HepG2 (cell line): ENCODE measurements around the gene CMIP. TPM values are rescaled to one million over a fixed set of nuclear protein-coding genes. Genes with fewer than 3 reads are reported as not detected.

ENCODE experiments used
- ATF6 ChIP-seq: sonication (generic); formaldehyde crosslinking; conservative IDR thresholded peaks from 2 replicates; pipeline ENCODE4 v1.4.0; 2020; ENCODE audit warnings: missing genetic modification reagents
- DMAP1 ChIP-seq: IDR thresholded peaks from 2 replicates; pipeline ENCODE4 v1.6.1; 2016
- DRAP1 ChIP-seq: IDR thresholded peaks from 2 replicates; pipeline ENCODE4 v1.6.1; 2016; ENCODE audit warnings: missing genetic modification reagents, missing compliant biosample characterization
- FUBP1 ChIP-seq: sonication (generic); formaldehyde crosslinking; IDR thresholded peaks from 2 replicates; pipeline ENCODE4 v1.5.1; 2020; ENCODE audit warnings: missing genetic modification reagents, mild to moderate bottlenecking, borderline replicate concordance
- GABPA ChIP-seq, 2 experiments: IDR thresholded peaks; 2 replicates each; pipeline ENCODE4 v1.6.1; 2011 to 2016; ENCODE audit warnings: low read depth in 2 of 2, low read length in 1 of 2, missing biosample characterization in 1 of 2, missing genetic modification characterization in 1 of 2
- GTF3A ChIP-seq: sonication (generic); formaldehyde crosslinking; conservative IDR thresholded peaks from 2 replicates; pipeline ENCODE4 v1.4.0; 2020; ENCODE audit warnings: mild to moderate bottlenecking, missing genetic modification reagents
- KLF13 ChIP-seq: sonication (generic); formaldehyde crosslinking; IDR thresholded peaks from 2 replicates; pipeline ENCODE4 v1.4.0; 2020; ENCODE audit warnings: mild to moderate bottlenecking, missing genetic modification reagents
- KMT2B ChIP-seq: IDR thresholded peaks from 2 replicates; pipeline ENCODE4 v1.6.1; 2016; ENCODE audit warnings: missing genetic modification reagents, missing compliant biosample characterization
- PRDM15 ChIP-seq: sonication (generic); formaldehyde crosslinking; IDR thresholded peaks from 2 replicates; pipeline ENCODE4 v1.4.0; 2020; ENCODE audit warnings: missing genetic modification reagents
- RBAK ChIP-seq: sonication (generic); formaldehyde crosslinking; IDR thresholded peaks from 2 replicates; pipeline ENCODE4 v1.5.1; 2020; ENCODE audit warnings: mild to moderate bottlenecking, missing genetic modification reagents
- SALL2 ChIP-seq: sonication (generic); formaldehyde crosslinking; IDR thresholded peaks from 2 replicates; pipeline ENCODE4 v1.8.1; 2023; ENCODE audit warnings: mild to moderate bottlenecking, missing genetic modification reagents, inconsistent platforms
- SSRP1 ChIP-seq: IDR thresholded peaks from 2 replicates; pipeline ENCODE4 v1.6.1; 2016; ENCODE audit warnings: control low read depth
- ZMYM3 ChIP-seq: sonication (generic); formaldehyde crosslinking; IDR thresholded peaks from 2 replicates; pipeline ENCODE4 v1.5.1; 2020; ENCODE audit warnings: mild to moderate bottlenecking, missing genetic modification reagents
- ZNF18 ChIP-seq: sonication (generic); formaldehyde crosslinking; IDR thresholded peaks from 2 replicates; pipeline ENCODE4 v1.8.0; 2022; ENCODE audit warnings: mild to moderate bottlenecking, missing genetic modification reagents; ENCODE audit not compliant: insufficient replicate concordance
- ZNF274 ChIP-seq: sonication (generic); formaldehyde crosslinking; IDR thresholded peaks from 2 replicates; pipeline ENCODE4 v1.5.1; 2020; ENCODE audit warnings: mild to moderate bottlenecking, missing genetic modification reagents
- ZNF383 ChIP-seq: sonication (generic); formaldehyde crosslinking; IDR thresholded peaks from 2 replicates; pipeline ENCODE4 v1.4.0; 2020; ENCODE audit warnings: missing genetic modification reagents, mild to moderate bottlenecking, borderline replicate concordance
- ZNF530 ChIP-seq: sonication (generic); formaldehyde crosslinking; IDR thresholded peaks from 2 replicates; pipeline ENCODE4 v1.5.0; 2020; ENCODE audit warnings: low read depth, mild to moderate bottlenecking, missing genetic modification reagents
- ZNF558 ChIP-seq: sonication (generic); formaldehyde crosslinking; IDR thresholded peaks from 2 replicates; pipeline ENCODE4 v1.9.0; 2022; ENCODE audit warnings: mild to moderate bottlenecking, missing genetic modification reagents, borderline replicate concordance
- polyA plus RNA-seq, 8 experiments: library from polyadenylated mRNA; depleted of rRNA in 3 of 8; stranded (reverse) in 7 of 8; unstranded in 1 of 8; fragments of >200 nt; fragmentation: Illumina TruSeq in 4 of 8; extraction: Trizol in 4 of 8; gene quantifications; 2 replicates each; pipeline versions ENCODE4 v1.2.1 to v1.2.3, GENCODE V29; 2011 to 2016; ENCODE audit warnings: low read depth in 4 of 8, missing spikeins in 1 of 8, mixed read lengths in 1 of 8; ENCODE audit not compliant: insufficient read depth in 1 of 8
- total RNA-seq, 5 experiments: library from RNA; depleted of rRNA; stranded (reverse); fragments of >200 nt; fragmentation: Illumina TruSeq; extraction: Trizol; gene quantifications; 2 replicates each; pipeline ENCODE4 v1.2.3, GENCODE V29; 2016; ENCODE audit warnings: low read depth in 1 of 5

Gene CMIP
- total and polyA plus RNA-seq, 2 of the 13 experiments (the other 11 are each of a cell fraction or from before 2014, with no cell fraction given) = 10.9 to 18.1 TPM

- TF ChIP-seq FUBP1 = peak; percentile 91; the same call in 1 of the 2 replicates
- TF ChIP-seq SSRP1 (CRISPR knock-in tag) = 0 out of 2 replicates have a peak, but pooled peaks have one; percentile 14
- TF ChIP-seq ZNF530 (CRISPR knock-in tag) = no peak
- TF ChIP-seq ZNF274 (CRISPR knock-in tag) = no peak; the same call in 1 of the 2 replicates
- TF ChIP-seq SALL2 (CRISPR knock-in tag) = peak; percentile 68
- peak; percentile 96 for TF ChIP-seq ZMYM3
- TF ChIP-seq PRDM15 (CRISPR knock-in tag) = no peak
- TF ChIP-seq ATF6 (CRISPR knock-in tag) = no peak
- no peak for TF ChIP-seq ZNF558
- TF ChIP-seq DRAP1 (CRISPR knock-in tag) = peak; percentile 77
- no peak; the same call in 1 of the 2 replicates for TF ChIP-seq DMAP1 (CRISPR knock-in tag)
- TF ChIP-seq ZNF383 (CRISPR knock-in tag) = peak; percentile 85; the same call in 1 of the 2 replicates
- TF ChIP-seq GTF3A (CRISPR knock-in tag) = 0 out of 2 replicates have a peak, but pooled peaks have one; percentile 76
- TF ChIP-seq KLF13 (CRISPR knock-in tag) = 0 out of 2 replicates have a peak, but pooled peaks have one; percentile 19
- no peak; the same call in 1 of the 2 replicates for TF ChIP-seq RBAK
- no peak for TF ChIP-seq ZNF18
- no peak for TF ChIP-seq KMT2B (CRISPR knock-in tag)
- no peak for TF ChIP-seq GABPA (IDR thresholded peaks at IDR 0.05; ENCODE audit: low read depth, low read length)
- peak; percentile 71 for TF ChIP-seq GABPA (CRISPR knock-in tag; IDR thresholded peaks at IDR 0.05; ENCODE audit: low read depth)
Observed at GRCh38 chr16:81451753-81452680, 7.4 kb downstream of the CMIP start (continued).
